HG03558 (cell line): ENCODE results near the gene COG5.
"Not testable (repeated sequence)": the region's sequence is repeated elsewhere in the genome, so short reads cannot be mapped to it uniquely, and the experiment has no call there.

ENCODE experiments used
- ATAC-seq: cut with Tn5 transposase; IDR thresholded peaks from one replicate; pipeline ENCODE4 v1.9.1; 2021; ENCODE audit warnings: moderate number of reproducible peaks; ENCODE audit not compliant: unreplicated experiment; ENCODE audit errors: extremely low read depth

The COG5 gene

DNA sequence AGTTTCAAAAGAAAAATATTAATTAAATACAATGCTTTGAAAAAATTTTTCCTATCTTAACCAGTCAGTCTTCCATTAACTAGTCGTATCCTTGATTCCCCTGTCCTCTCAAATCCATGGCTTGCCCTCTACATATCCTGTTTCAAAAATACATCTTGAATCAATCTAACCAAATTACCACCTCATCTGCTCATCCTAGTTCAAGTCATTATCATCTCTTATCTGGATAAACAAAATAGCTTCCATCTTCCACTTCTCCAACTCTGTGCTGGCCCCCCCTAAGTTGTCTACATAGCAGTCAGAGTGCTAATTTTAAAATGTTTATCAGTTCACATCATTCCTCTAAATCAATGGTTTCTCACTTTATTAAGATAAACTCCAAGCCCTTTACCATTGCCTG lies 269.5 kb downstream of the COG5 start:
- ATAC-seq: no peak

DNA sequence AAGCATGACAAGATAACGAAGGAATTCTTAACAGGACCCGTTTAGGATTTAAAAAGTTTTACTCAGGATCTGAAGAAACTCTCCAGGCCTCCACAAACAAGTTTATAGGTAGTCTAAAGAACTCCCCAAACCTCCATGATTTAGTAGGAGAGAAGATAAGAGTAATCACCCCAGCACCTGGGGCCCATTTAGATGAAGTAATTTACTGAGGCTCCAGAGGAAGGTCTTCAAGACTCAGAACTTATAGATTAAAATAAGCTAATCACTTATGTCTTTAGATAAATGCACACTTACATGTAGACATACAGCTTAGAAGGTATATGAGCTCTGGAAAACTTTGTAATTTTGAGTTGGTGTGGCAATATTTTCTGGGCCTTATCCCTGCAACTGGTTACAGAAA lies 271.1 kb downstream of the COG5 start:
- ATAC-seq: no peak

DNA sequence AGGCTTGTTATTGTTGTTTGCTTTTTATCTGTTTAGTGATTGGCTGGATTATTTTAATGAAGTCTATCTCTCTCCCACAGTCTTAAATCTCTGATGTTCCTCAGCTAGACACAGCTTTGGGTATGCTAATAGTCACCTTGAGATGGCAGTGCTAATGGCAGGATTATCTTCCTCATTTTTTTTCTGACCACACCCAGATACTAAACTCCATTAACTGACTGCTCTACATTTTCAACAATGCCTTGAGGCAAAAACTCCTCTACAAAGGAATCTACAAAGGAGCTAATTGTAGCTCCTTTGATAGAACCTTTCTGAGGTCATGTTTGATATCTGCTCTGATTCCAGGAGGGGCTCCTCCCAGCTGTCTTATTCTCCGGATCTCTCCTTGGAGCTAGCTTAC lies 272.3 kb downstream of the COG5 start:
- ATAC-seq: no peak

DNA sequence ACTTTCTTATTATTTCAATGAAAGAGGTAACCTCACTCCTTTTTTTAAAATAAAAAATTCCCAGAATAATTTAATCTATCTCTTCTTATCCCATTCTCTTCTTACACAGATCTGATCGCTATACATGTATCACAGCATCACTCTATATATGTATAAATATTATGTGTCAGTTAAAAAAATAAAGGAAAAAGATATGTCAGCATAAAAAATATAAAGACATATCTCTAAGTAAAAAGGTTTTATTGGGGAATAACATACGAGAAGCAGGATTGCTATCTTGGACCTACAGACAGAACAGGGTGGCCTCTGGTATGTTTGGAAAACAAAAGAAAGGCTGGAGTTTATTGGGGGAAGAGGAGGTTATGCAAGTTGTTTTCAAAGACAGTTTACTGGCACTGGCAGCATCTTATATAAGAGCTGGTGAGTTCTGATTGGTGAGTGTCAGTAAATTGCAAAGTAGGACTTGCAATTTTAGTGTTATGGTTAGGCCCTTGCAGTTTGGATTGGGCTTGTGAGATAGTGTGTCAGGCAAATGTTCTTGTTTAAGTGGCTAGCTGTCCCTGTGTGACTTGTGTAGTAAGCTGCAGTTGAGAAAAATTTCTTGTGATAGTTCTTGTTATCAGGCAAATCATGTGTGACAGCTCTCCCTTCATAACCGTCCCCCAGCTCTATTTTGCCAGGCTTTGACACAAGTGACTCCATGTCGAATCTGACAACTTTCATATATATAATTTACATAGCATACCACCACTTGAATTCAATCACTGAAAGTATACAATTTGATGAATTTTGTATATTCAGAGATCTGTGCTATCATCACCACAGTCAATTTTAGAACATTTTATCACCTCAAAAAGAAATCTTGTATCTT lies 276.7 kb downstream of the COG5 start:
- no peak for ATAC-seq

DNA sequence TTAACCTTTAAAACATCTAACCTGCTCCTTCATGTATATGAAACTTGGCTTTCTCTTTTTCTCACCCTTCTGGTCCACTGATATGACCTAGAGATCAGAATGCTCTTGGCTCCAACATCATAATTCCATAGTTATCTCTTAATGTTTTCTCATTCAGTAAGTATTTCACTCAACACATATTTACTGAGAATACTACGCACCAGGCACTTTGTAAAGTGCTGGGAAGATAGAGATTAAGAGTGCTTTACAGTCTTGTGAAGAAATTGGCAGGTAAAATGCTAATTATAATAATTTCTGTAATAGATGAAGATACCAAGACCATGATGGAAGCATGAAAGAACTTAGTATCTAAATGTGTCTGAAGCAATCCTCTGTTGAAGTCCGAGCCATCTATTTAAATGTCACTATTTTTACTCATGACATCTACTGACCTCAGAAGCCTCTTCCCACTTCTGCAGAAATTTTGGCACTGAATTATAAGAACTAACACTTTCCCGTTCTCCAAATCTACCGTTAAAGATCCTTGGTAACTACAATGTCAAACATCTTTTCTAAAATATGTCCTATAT lies 278.7 kb downstream of the COG5 start:
- no peak for ATAC-seq

DNA sequence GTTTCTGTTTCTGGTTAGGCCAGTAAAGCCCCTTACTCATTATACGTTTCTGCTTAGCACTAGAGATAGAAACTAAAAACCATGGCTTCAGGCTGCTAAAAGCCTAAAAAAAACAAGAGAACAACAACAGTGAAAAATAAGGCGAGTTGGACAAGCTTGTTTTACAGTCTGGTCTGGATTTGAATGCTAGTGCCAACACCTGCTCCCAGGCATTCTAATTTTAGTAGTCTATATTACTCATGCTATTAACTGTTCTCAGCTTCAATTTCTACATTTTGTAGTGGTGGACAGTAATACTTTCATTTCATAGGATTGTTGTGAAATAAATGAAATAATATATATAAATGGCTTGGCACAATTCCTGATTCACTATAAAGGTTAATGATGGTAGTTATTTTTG lies 286.4 kb downstream of the COG5 start:
- no peak for ATAC-seq

DNA sequence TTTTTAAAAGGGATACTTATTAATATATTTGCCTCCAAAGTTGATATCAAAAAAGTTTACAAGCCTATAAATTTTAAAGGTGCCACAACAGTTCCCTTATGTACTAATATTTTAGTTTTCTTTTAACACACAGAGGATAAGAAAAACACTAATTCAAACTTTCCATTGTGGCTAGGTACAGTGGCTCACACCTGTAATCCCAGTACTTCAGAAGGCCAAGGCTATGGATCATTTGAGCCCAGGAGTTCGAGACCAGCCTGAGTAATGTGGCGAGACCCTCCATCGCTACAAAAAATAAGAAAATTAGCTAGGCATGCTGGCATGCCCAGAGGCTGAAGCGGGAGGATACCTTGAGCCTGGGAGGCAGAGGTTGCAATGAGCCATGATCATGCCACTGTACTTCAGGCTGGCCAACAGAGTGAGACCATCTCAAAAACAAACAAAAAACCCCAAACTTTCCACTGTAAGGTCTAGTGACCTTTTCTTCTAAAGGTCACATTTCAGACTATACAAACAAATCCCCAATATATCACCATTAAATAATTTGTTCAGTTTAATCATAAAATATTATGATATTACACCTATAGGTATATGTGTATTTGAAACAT lies 287.4 kb downstream of the COG5 start:
- no peak for ATAC-seq

DNA sequence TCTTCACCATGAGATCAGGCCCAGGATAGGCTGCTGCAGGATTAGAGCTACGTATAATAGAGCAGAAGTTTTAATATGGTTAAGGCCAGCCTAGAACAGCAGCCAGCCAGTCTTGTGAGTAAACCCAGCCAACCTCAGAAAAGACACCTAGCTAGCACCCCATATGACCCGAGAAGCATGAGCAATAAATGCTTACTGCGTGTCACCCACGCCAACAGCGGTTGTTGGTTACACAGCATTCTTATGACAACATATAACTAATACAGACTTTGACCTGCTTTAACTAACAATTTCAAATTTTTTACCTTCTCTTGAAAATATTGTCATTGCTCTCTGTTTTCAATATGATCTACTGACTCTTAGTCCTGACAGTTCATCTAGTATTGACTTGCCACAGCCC lies 289.2 kb downstream of the COG5 start:
- no peak for ATAC-seq

DNA sequence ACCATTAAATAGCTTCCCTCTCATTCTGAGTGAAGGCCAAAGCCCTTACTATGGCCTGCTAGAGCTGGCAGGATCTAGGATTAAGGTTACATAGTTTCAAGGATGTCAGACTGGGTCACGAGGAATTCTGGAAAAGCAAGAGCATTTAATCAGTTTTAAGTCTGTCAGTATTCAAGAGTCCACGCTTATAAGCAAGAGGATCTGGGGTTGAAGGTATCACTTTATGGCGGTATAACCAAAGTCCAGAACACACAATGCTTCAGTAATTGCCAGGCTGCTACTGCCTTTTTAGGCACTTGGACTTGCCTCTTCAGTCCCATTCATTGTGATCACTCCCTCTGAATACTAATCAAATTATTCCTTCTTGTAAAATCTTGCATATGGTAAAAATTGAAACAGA lies 293.9 kb downstream of the COG5 start:
- no peak for ATAC-seq

DNA sequence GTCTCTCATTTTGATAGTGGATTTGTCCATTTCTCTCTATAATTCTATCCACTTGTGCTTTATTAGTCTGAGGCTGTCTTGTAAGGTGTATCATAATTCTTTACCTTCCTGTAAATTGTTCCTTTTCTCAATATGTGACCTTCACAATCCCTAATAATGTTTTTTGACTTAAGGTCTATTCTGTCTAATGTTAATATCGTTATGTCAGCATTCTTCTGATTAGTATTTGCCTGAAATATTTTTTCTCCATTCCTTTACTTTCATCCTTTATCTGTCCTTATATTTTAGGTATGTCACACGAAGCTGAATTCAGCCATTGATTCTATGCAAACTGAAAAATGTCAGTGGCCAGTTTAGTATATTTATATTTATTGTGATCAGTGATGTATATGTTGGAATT lies 295.1 kb downstream of the COG5 start:
- ATAC-seq: no peak

DNA sequence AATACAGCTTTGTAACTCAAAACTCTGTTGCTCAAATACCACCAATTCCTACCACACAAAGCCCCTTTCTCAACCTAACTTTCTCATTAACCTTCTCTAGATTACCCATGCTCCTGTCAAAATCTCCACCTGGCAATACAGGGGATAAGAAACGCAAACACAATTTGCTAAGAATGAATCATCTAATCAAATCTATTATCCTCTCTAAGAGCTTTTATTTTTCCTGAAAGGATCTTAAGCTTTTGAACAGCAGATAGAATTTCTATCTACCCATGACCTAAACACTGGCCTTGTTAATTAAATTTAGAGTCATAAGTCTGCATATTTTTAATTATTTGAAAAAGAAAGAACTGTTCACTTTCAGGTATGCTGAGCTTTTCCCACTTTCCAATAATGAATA lies 296.6 kb downstream of the COG5 start:
- ATAC-seq: no peak

DNA sequence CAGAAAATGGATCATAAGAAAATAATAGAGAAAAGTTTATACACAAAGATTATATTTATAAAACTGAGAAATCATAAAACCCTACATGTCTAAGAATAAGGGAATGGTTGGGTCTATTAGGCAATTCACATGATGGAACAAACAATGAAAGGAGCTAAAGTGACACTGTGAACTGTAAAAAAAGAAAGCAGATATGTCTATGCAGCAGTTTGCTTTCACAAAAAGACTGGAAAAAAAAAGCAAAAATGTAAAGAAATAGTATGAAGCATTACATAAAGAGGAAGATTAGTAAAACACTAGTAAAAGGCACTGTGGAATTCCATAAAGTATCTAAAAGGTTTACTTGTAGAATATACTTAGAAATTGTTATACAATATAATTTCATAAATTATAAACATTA lies 299.0 kb downstream of the COG5 start:
- no peak for ATAC-seq

DNA sequence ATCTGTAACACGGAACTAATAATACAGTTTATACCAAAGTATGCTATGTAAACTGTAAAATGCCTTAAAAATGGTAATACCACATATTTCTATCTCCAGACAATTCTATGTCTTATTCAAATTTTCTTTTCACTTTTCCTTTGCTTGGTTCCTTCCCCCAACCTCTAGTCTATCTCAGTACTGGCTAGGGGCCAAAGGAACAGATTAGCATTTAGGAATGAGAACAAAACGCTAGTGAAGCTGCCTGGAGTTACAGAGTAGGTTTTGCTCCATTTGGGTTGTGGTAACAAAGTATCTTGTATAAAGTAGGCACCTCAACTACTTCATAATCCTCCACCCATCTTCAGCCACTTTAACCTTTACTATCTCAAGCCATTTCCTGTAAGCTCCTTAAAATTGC lies 300.9 kb downstream of the COG5 start:
- no peak for ATAC-seq

DNA sequence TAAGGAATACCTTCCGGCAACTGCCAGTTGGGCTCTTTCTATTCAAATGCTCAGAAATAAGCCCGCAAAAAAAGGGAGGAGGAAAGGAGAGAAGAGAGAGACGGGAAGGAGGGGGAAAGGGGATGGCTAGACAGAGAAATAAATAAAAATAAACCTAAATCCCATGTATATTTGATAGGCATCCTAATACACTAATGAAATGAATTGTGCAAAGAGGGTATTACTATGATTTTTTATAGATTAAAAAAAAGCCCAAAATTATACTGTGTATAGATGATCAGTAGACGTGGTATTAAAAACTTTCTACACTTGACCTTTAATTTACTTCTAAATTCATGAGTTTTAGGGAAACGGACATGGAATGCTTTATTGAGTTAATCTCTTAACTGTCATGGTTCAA lies 305.0 kb downstream of the COG5 start:
- no peak for ATAC-seq

DNA sequence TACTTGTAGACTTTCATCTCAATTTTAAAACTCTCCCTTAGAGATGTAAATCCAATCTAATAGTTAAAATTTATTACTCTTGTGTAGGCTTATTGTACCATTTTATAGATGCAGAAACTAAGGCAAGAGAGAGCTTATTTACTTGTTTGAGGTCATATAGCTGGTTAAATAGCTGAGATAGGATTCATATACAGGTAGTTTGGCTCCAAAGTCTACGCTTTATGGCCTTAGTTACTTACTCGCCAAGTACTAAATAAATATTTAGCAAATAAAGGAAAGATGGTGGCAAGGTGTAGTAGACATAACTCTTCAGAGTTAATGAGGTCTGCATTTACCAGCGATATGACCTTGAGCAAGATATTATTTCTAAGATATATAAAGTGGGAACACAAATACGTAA lies 308.1 kb downstream of the COG5 start:
- no peak for ATAC-seq

DNA sequence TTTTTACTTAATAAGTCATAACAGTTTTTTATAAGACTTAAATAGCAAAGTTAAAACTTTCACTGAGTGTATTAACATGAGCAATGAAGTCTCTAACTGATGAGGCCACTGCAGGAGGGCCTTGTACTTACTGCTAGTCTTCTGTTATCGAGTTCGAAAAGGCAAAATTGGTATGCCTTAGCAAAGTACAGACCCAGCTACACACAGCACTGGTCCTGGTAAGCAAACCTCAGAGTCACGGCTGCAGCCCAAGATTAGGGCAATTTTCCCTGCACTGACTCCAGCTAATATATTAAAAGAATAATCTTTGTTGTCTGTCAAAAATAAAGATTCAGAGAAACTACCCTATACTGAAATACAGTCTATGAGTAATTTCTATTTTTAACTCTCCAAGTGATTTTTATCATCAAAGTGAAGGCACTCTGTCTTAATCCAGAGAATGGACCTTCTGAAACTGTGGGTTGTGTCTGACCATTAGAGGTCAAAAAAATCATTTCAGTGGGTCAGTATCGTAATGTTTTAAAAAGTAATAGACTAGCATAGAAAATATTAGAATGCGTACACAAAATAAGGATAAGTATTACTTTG lies 309.2 kb downstream of the COG5 start:
- ATAC-seq: no peak

DNA sequence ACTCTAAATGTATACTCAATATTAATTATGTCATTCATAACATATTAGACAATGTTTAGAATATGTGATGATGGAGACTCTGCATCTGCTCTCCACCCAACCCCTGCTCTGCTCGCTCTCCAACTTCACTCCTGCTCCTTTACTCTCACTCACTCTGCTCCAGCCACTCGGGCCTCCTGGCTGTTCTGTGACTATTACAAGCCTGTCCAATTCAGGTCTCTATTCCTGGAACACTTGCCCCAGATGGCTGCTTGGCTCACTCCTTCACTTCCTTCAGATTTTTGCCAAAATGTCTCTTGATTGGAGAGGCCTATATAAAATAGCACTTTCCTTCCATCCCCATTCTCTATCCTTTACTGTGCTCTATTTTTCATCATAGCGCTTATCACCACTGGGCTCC lies 310.1 kb downstream of the COG5 start:
- no peak for ATAC-seq

DNA sequence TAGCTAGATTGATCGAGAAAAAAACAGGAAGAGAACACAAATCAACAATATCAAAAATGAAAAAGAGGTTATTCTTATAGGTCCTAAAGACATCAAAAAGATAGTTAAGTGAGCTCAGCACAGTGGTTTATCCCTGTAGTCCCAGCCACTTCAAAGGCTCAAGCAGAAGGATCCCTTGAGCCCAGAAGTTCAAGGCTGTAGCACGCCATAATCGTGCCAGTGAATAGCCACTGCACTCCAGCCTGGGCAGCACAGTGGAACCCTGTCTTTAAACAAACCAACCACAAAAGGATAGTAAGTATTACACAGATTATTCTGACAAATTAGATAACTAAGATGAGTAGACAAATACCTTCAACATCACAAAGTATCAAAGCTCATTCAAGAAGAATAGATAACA lies 311.8 kb downstream of the COG5 start:
- ATAC-seq: no peak

DNA sequence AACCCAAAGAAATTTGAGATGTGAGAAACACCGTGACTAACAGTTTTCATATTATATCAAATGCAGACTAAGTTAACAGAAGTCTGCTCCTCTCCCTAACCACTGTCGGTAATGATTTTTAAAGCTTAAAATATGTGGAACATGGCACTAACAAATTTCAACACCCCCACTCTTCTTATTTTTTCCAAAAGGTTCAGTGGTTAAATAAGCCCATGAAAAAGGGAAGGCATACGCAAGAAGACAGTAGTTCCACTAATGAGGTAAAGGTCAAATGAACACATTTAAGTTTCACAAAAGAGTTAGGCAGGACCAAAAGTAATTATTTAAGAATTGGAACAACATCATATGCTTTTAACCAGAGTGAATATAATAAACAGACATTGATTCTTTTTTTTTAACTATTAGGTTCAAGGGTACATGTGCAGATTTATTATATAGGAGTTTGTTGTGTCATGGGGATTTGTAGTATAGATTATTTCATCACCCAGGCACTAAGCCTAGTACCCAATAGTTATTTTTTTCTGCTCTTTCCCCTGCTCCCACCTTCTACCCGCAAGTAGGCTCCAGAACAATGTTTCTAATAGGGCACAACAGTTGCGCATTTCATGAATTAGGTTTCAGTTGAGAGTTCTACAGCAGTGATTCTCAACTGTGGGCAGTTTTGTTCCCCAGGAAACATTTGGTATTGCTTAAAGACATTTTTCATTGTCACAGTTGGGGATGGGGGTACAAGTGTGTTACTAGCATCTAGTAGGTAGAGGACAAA lies 315.0 kb downstream of the COG5 start:
- no peak for ATAC-seq

DNA sequence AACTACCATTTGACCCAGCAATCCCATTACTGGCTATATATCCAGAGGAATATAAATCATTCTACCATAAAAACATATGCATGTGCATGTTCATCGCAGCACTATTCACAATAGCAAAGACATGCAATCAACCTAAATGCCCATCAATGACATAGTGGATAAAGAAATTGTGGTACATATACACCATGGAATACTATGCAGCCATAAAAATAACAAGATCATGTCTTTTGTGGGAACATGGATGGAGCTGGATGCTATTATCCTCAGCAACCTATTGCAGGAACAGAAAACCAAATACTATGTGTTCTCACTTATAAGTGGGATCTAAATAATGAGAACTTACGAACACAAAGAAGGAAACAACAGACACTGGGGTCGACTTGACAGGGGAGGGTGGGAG lies 316.9 kb downstream of the COG5 start:
- not testable (repeated sequence) for ATAC-seq

DNA sequence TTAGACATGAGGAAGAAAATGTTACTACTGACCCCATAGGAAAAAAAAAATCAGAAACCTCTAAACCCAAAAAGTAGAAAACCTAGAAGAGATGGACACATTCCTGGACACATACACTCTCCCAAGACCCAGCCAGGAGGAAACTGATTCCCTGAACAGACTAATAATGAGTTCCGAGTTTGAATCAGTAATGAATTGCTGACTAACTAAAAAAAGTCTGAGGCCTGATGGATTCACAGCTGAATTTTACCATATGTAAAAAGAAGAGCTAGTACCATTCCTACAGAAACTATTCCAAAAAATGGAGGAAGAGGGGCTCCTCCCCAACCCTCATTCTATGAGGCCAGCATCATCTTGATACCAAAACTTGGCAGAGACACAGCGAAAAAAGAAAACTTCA lies 319.1 kb downstream of the COG5 start:
- no peak for ATAC-seq
